Measurements from ENCODE around the gene SPG21.
A peak's percentile ranks its signal among the peaks of the same experiment; 100 is the strongest.

SPG21 gene

DNA sequence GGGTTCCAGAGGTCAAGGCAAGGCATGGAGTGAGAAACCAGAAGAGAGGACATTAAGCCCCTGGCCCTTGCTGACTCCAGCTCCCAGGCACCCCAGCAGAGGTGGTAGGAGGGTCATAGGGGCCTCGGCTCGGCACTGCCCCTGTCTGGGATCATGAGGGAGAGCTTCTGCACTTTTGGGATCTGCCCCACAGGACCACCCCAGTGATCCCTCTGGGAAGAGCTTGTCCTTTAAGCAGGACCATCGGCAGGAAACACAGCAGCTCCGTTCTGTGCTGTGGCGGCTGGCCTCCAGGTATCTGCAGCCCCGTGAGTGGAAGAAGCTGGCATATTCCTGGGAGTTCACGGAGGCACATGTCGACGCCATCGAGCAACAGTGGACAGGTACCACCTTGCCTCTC, 42.5 kb downstream of the SPG21 start:
- DNase-seq (ENCODE audit: extremely low spot score, insufficient read length, low read depth) (no peak), FAIRE-seq (no peak)

- DNase-seq (ENCODE audit: extremely low spot score, insufficient read length, low read depth) (no peak), FAIRE-seq (no peak)
These were observed 44.8 kb downstream of the SPG21 start for GRCh38 chr15:64944961-64945360.

DNA sequence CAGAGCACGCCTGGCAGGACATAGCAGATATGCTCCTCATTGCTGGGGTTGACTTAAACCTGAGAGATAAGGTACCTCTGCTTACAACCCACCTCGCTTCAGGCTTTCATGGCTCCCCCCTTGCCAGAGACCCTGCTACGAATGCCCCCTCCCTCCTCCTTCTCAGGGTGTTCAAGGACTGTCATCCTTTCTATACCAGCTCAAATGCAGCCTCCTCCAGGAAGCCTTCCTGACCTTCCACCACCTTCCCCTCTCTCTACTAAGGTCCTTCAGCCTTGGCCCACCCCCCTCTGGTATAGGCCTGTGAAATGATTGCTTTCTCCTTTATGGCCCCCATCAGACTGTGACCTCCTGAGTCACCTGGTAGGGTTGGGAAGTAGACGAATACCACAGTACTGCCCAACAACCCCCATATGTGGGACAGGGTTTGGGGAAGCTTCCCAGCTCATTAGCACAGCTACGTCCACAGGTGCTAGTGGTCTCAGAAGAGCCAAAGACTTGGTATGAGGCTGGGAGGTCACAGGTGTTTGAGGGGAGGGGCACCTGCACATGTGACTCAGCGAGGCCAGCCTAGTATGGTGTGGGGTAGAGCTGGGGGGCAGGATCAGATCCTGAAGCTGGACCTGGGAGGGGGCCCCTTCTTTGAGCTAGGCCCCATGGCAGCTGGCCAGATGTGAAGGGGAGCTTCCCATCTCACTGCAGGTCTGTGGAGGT, 46.0 kb downstream of the SPG21 start:
- no peak for DNase-seq (ENCODE audit: extremely low spot score, insufficient read length, low read depth)
- no peak for FAIRE-seq

GRCh38 chr15:64942356-64942755, 47.4 kb downstream of the SPG21 start:
- DNase-seq (ENCODE audit: extremely low spot score, insufficient read length, low read depth) (no peak), FAIRE-seq (no peak)

DNA sequence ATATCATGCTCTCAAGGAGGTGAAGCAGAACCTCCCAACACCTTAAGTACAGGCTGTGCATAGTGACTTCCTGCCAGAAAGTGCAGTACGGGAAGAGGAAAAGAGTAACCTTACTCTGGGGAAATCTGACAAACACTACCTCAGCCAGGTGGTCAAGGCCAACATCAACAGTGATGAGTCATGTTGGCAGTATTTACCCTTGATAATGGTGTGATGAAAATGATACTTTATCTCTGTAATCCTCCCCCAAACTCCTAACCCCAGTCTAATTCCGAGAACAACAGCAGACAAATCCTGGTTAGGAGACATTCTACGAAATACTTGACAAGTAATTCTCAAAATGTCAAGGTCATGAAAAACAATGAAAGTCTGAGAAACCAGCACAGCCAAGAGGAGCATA, 51.5 kb downstream of the SPG21 start:
- no peak for DNase-seq (ENCODE audit: extremely low spot score, insufficient read length, low read depth)
- FAIRE-seq, result no peak

GRCh38 chr15:64934023-64934422, 55.7 kb downstream of the SPG21 start:
- FAIRE-seq (no peak), DNase-seq (ENCODE audit: extremely low spot score, insufficient read length, low read depth) (no peak)

GRCh38 chr15:64931381-64931780, 58.3 kb downstream of the SPG21 start:
- DNase-seq (ENCODE audit: extremely low spot score, insufficient read length, low read depth) (no peak), FAIRE-seq (no peak)

- DNase-seq (ENCODE audit: extremely low spot score, insufficient read length, low read depth), result no peak
- peak; percentile 63 for FAIRE-seq
These were observed 58.8 kb downstream of the SPG21 start for GRCh38 chr15:64930778-64931371.

DNA sequence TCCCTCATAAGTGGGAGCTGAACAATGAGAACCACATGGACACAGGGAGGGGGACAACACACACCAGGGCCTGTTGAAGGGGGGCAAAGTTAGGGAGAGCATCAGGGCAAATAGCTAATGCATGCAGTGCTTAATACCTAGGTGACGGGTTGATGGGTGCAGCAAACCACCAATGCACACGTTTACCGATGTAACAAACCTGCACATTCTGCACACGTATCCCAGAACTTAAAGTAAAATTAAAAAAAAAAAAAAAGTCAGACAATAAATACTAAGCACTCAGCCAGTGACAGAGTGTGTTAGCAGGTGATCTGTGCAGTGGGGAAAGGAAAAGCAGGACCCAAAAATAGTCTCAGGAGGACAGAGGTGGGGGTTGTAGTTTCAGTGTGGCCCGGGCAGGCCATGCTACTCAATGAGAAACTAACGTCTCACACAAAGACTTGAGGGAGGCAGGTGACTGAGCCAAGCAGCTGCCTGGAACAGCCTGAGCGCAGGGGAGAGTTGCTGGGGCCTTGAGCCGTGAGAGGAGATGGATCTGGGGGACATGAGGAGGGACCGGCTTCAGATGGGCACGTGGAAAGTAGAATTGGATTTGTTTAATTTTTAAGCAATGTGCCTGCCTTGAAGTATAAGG, 59.6 kb downstream of the SPG21 start:
- DNase-seq (ENCODE audit: extremely low spot score, insufficient read length, low read depth) (peak; percentile 36), FAIRE-seq (peak; percentile 94)

- no peak for FAIRE-seq
- no peak for DNase-seq (ENCODE audit: extremely low spot score, insufficient read length, low read depth)
These were observed 61.0 kb downstream of the SPG21 start for GRCh38 chr15:64928626-64929220.

DNA sequence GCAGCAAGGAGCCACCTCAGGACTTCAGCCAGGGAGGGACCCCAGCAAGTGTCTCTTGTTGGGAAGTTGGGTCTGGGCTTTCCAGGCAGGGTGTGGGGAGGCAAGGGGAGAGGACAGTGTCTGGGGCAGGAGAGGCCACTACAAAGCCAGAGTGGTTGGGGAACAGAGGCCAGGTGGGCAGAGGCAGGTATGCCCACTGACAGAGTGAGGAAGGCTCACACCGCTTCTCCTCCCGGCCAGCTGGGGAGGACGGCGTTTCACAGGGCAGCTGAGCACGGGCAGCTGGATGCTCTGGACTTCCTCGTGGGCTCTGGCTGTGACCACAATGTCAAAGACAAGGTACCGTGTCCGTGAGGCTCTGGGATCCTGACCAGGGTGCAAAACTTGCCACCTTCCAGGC, 63.1 kb downstream of the SPG21 start:
- no peak for DNase-seq (ENCODE audit: extremely low spot score, insufficient read length, low read depth)
- no peak for FAIRE-seq

- peak; percentile 54 for FAIRE-seq
- DNase-seq (ENCODE audit: extremely low spot score, insufficient read length, low read depth), result no peak
These were observed 64.1 kb downstream of the SPG21 start for GRCh38 chr15:64925335-64926330.

GRCh38 chr15:64923546-64923945, 66.2 kb downstream of the SPG21 start:
- no peak for DNase-seq (ENCODE audit: extremely low spot score, insufficient read length, low read depth)
- FAIRE-seq, result no peak

- DNase-seq (ENCODE audit: extremely low spot score, insufficient read length, low read depth) (no peak), FAIRE-seq (no peak)
These were observed 68.0 kb downstream of the SPG21 start for GRCh38 chr15:64921711-64922110.

- DNase-seq (ENCODE audit: extremely low spot score, insufficient read length, low read depth) (no peak), FAIRE-seq (no peak)
These were observed 70.0 kb downstream of the SPG21 start for GRCh38 chr15:64919721-64920120.

DNA sequence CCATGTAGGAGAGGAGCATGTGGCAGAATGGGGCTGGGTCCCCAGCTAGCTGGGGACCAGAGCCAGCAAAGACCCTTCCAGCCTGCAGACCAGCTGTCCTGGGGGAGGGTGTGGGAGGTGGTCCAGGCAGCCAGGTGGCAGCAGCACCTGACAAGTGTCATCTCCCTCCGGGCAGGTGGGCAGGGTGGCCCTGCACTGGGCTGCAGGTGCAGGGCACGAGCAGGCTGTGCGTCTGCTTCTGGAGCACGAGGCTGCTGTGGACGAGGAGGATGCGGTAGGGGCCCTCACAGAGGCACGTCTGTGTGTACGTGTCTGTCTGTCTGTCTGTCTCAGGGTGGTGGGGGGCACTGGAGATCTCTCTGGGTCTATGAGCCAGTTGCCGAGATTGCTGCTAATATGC, 72.5 kb downstream of the SPG21 start:
- no peak for FAIRE-seq
- DNase-seq (ENCODE audit: extremely low spot score, insufficient read length, low read depth), result no peak

DNA sequence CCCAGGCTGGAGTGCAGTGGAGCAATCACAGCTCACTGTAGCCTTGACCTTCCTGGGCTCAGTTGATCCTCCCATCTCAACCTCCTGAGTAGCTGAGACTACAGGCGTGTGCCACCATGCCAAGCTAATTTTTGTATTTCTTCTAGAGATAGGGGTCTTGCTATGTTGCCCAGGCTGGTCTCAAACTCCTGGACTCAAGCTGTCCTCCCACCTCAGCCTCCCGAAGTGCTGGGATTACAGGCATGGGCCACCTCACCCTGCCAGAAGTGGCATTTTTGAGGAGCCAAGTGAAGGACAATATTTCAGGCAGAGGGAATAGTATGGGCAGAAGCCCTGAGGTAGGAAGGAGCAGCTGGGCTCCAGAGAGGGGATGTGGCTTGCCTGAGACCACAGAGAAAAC, 73.3 kb downstream of the SPG21 start:
- no peak for DNase-seq (ENCODE audit: extremely low spot score, insufficient read length, low read depth)
- FAIRE-seq, result no peak

DNA sequence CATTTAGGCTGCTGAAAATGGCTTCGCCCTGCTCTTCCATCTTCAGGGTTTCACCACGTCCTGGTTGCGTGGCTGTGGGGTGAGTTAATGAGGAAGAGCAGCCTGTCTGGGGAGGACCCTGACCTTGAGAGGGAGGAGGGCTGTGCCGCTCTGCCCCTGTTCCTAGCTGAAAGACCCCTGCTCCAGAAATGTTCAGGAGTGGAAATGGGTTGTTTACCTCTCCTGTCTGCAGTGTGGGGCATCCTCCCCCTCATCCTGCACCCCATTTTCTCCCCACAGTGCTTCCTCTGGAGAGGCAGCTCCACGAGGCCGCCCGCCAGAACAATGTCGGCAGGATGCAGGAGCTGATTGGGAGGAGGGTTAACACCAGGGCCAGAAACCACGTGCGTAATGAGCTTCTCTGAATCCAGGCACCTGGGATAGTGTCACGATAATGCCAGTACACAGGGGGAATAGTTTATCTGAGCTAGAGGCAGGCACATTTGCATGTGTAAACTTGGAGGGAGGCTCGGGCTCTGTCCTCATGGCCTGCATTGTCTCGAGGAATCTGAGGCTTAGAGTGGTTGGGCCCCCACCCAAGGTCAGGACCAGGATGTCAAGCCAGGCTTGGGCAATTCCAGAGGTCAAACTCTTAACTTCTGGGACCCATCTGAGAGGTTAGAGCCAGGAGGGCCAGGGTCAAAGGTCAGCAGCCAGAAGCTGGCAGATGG, 74.0 kb downstream of the SPG21 start:
- no peak for DNase-seq (ENCODE audit: extremely low spot score, insufficient read length, low read depth)
- FAIRE-seq, result no peak
